Stimulated activated naive CD8-positive, alpha-beta T cell treated with anti-CD3 and anti-CD28 coated beads, Interleukin-15, Interleukin-2, amounts not matched to agents 100 ng/mL and 50 ng/mL, for 24 hours (primary cell): ENCODE results near the gene CXXC5.

Experiments
- H3K27ac Mint-ChIP-seq: one replicate; pipeline ENCODE4 v1.8.0; 2021; ENCODE audit warnings: mild to moderate bottlenecking, mixed read lengths
- H3K27me3 Mint-ChIP-seq: one replicate; pipeline ENCODE4 v1.8.0; 2021; ENCODE audit warnings: mixed read lengths
- H3K36me3 Mint-ChIP-seq: one replicate; pipeline ENCODE4 v1.8.0; 2021; ENCODE audit warnings: low read depth, mixed read lengths
- H3K4me1 Mint-ChIP-seq: one replicate; pipeline ENCODE4 v1.8.0; 2021; ENCODE audit warnings: low read depth, mixed read lengths
- H3K4me3 Mint-ChIP-seq: one replicate; pipeline ENCODE4 v1.8.0; 2021; ENCODE audit warnings: mild to moderate bottlenecking, mixed read lengths
- H3K9me3 Mint-ChIP-seq: one replicate; pipeline ENCODE4 v1.8.0; 2021; ENCODE audit warnings: mixed read lengths

CXXC5 gene

GRCh38 chr5:139664086-139664693 is 16.0 kb downstream of the CXXC5 start:
- no peak overlapping the region for H3K4me3 Mint-ChIP-seq
- H3K27ac Mint-ChIP-seq: no peak overlapping the region
- H3K36me3 Mint-ChIP-seq: no peaks in the 10 kb centered on the region
- H3K27me3 Mint-ChIP-seq: no peaks in the 10 kb centered on the region
- no peaks in the 10 kb centered on the region for H3K9me3 Mint-ChIP-seq
- peaks cover 56% of the 10 kb centered on the region for H3K4me1 Mint-ChIP-seq

DNA sequence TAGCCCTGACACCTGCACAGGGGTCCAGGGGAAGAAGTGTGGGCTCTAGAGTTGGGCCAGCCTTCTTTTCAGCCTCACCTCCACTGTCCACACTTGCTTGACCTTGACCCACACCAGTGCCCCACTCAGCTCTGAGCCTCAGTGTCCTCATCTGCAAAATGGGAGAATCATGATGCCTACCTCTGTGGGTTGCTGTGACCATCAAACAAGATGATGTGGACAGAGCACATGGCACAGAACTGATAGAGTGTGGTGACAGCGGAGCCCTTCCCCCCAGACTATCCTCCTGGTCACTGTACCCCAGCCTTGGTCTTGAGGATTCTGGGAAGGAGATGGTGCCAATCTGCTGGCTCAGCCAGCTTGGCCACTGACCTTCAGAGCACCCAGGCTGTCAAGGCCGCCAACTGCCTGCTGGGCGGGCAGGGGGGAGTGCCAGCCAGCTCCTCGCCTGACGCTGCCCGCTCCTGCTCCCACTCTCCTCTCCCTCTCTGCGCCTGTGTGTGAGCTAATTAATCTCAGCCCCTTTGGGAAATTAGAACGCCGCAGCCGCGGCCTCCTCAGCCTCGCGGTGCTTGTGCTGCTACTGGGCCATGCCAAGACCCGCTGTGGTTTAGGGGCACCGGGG is 16.7 kb downstream of the CXXC5 start:
- no peaks in the 10 kb centered on the region for H3K36me3 Mint-ChIP-seq
- no peak overlapping the region for H3K4me3 Mint-ChIP-seq
- no peak overlapping the region for H3K27ac Mint-ChIP-seq
- H3K4me1 Mint-ChIP-seq: peaks cover 62% of the 10 kb centered on the region
- no peaks in the 10 kb centered on the region for H3K9me3 Mint-ChIP-seq
- no peaks in the 10 kb centered on the region for H3K27me3 Mint-ChIP-seq

DNA sequence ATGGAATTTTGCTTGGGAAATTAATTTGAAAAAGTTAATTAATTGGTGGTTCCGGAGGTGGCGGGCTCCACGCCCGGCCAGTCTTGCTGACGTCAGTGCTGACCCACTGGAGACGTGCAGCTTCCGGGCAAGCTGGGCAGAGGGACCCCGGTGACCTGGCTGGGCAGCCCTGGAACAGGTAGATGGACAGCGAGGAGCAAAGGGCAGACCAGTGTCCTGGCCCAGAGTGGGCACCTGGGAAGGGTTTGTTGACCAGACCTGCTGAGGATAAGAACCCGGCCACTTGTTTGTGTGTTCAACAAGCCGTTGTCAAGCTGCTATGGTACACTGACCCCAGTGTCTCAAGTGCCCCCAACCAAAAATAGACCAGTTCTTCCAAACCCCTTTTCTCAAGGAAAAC is 17.5 kb downstream of the CXXC5 start:
- Mint-ChIP-seq H3K36me3 (no peaks in the 10 kb centered on the region), H3K4me1 (peaks cover 69% of the 10 kb centered on the region), H3K9me3 (no peaks in the 10 kb centered on the region), H3K4me3 (no peak overlapping the region), H3K27me3 (no peaks in the 10 kb centered on the region), H3K27ac (no peak overlapping the region)

DNA sequence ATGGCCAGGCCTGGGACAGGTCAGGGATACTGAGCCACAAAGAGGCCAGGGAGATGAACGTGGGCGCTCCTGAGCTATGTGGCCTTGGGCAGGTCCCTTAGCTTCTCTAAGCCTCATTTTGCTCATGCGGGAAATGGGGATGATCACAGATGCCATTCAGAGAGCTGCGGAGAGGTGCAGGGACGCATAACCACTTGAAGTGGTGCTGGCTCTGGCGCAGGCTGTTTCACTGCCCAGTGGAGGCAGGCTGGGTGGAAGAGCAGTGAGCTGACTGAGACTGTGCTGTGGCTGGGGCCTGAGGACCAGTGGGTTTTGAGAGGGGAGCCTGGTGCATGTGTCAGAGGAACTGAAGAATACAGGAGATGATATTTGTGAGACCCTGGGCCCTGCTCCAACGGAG is 18.4 kb downstream of the CXXC5 start:
- no peaks in the 10 kb centered on the region for H3K9me3 Mint-ChIP-seq
- peaks cover 71% of the 10 kb centered on the region for H3K4me1 Mint-ChIP-seq
- H3K36me3 Mint-ChIP-seq: no peaks in the 10 kb centered on the region

DNA sequence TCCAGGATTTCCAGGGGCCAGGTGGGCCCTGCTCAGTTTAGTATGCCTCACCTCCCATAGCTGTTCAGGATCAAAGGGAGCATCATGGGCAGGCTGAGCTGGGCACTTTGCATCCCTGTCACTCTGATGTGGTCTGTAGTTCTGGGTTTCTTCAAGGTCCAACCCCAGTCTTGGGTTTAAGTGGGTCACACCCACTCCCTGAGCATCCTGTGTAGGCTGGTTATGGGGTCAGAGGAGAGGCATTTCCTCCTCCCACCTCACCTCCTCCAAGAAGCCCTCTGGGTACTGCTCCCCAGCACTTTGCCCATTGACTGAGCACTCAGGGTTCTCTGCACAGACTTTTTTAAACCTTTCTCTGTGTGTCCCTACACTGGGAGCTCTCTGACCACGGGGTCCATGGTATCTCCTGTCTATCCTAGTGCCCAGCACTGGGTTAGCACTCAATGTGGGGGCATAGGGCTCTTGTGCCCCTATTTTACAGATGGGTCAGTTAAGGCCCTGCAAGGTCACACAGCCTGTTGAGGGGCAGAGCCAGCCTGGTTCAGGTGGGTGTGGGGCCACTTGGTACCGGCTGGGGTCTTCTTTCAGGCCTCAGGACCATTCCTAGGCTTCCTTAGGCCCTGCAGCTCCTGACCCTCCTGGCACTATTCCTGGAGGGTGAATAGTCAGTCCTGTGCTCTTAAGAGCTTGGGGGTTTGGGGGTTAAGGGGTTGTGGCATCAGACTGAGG is 19.0 kb downstream of the CXXC5 start:
- no peaks in the 10 kb centered on the region for H3K9me3 Mint-ChIP-seq
- H3K4me1 Mint-ChIP-seq: peaks cover 71% of the 10 kb centered on the region
- H3K27me3 Mint-ChIP-seq: no peaks in the 10 kb centered on the region
- no peak overlapping the region for H3K27ac Mint-ChIP-seq
- H3K4me3 Mint-ChIP-seq: peak overlapping the region; percentile 51
- H3K36me3 Mint-ChIP-seq: no peaks in the 10 kb centered on the region

More for the DNA sequence above, 18.4 kb downstream of the CXXC5 start:
- H3K4me3 Mint-ChIP-seq: no peak overlapping the region
- peak overlapping the region; percentile 48 for H3K27ac Mint-ChIP-seq
- H3K27me3 Mint-ChIP-seq: no peaks in the 10 kb centered on the region

- Mint-ChIP-seq H3K4me1 (peaks cover 73% of the 10 kb centered on the region), H3K9me3 (no peaks in the 10 kb centered on the region), H3K4me3 (peak overlapping the region; percentile 51), H3K36me3 (no peaks in the 10 kb centered on the region), H3K27me3 (no peaks in the 10 kb centered on the region), H3K27ac (no peak overlapping the region)
Measured at GRCh38 chr5:139667730-139668063, 19.5 kb downstream of the CXXC5 start.

- no peaks in the 10 kb centered on the region for H3K9me3 Mint-ChIP-seq
- H3K4me3 Mint-ChIP-seq: peak overlapping the region; percentile 77
- no peaks in the 10 kb centered on the region for H3K36me3 Mint-ChIP-seq
- no peaks in the 10 kb centered on the region for H3K27me3 Mint-ChIP-seq
- H3K4me1 Mint-ChIP-seq: peaks cover 68% of the 10 kb centered on the region
- H3K27ac Mint-ChIP-seq: peak overlapping the region; percentile 86
Measured at GRCh38 chr5:139668064-139668880, 20.1 kb downstream of the CXXC5 start.

GRCh38 chr5:139668924-139669661 is 20.9 kb downstream of the CXXC5 start:
- H3K36me3 Mint-ChIP-seq: no peaks in the 10 kb centered on the region
- peak overlapping the region; percentile 77 for H3K4me3 Mint-ChIP-seq
- peaks cover 62% of the 10 kb centered on the region for H3K4me1 Mint-ChIP-seq
- H3K9me3 Mint-ChIP-seq: no peaks in the 10 kb centered on the region
- H3K27ac Mint-ChIP-seq: peak overlapping the region; percentile 86
- H3K27me3 Mint-ChIP-seq: no peaks in the 10 kb centered on the region

DNA sequence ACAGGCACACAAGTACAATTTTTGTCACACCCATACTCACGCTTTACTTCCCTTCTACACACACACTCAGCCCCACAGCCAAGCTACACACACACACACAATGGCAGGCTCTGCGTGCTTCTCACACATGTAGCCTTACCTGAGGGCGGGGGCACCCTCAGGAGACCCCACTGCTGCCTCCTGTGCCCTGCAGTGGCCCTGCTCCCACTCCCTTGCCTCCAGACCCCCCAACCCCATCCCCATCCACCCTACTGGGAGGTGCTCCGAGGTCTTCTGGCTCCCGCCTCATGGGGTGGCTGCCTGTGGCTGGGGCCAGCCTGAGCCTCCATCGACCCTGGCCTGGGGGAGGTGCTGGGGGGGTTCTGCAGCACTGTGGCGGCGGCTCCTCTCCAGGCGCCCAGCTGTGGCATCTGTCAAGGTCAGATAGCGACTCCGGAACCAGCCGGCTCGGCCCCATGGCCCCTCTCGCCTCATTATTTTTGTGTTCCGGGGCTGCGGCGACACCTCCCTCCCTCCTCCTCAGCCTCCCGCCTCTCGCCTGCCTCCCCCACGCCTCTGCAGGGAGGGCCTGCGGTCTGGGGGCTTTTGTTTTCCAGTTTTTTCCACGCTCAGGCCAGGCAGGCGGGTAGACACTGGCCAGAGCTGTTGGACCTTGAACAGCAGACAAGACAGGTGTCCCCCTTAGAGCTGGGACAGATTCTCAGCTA is 21.7 kb downstream of the CXXC5 start:
- H3K4me3 Mint-ChIP-seq: peak overlapping the region; percentile 77
- peak overlapping the region; percentile 91 for H3K27ac Mint-ChIP-seq
- no peaks in the 10 kb centered on the region for H3K27me3 Mint-ChIP-seq
- H3K36me3 Mint-ChIP-seq: no peaks in the 10 kb centered on the region
- H3K9me3 Mint-ChIP-seq: no peaks in the 10 kb centered on the region
- peaks cover 55% of the 10 kb centered on the region for H3K4me1 Mint-ChIP-seq

DNA sequence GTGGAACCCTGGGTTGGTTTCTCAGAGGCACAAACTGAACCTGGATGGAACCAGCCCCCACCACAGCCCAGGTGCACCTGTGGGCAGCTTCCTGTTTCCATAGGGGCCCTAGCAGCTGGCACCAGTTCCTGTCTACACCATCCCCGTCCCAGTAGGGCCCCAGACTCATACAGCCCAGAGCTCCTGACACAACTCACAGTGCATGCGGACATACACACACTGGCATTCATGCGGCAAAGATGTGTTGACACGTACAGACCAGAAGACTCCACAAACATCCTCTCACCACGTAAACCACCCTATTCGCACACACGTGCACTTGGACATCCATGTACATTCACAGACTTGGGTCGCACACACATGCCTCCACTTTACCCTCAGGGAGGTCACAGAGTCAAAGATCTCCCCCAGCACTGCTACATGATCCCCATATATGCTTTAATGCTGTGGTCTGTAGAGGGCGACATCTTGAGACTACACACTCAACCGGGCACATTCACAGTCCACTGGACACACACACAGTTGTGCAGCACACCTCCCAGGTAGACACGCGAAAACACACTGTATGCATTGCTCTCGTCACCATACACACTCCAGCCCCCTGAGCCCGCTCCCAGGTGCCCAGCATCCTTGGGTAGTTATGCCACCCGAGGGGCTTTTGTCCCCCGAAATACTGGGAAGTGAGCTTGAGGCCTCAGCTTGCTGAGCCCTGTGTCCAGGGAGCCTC is 22.4 kb downstream of the CXXC5 start:
- H3K9me3 Mint-ChIP-seq: no peaks in the 10 kb centered on the region
- no peaks in the 10 kb centered on the region for H3K27me3 Mint-ChIP-seq
- peaks cover 54% of the 10 kb centered on the region for H3K4me1 Mint-ChIP-seq
- H3K27ac Mint-ChIP-seq: peak overlapping the region; percentile 91
- no peaks in the 10 kb centered on the region for H3K36me3 Mint-ChIP-seq
- H3K4me3 Mint-ChIP-seq: peak overlapping the region; percentile 77

GRCh38 chr5:139671096-139671841 is 23.1 kb downstream of the CXXC5 start:
- H3K27me3 Mint-ChIP-seq: no peaks in the 10 kb centered on the region
- H3K4me1 Mint-ChIP-seq: peaks cover 50% of the 10 kb centered on the region
- no peaks in the 10 kb centered on the region for H3K9me3 Mint-ChIP-seq
- H3K36me3 Mint-ChIP-seq: no peaks in the 10 kb centered on the region
- H3K4me3 Mint-ChIP-seq: peak overlapping the region; percentile 77
- no peak overlapping the region for H3K27ac Mint-ChIP-seq

DNA sequence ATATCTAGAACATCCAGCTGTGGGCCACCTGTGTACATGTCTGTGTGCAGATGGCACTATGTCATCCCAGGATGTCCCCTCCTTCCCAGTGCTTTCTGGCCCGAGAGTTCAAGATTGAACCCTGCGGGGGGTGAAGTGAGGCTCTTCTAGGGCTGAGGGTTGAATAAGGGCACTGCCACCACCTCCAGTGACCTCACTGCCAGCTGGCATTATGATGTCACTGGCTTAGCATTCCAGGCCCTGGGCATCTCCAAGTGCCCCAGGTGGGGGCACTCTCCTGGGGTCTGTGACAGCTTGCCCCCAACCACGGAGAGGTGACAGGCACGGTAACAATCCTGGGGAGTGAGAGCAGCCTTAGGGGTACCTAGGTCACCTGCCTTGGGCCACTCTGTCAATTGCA is 27.1 kb downstream of the CXXC5 start:
- Mint-ChIP-seq H3K4me1 (peaks cover 21% of the 10 kb centered on the region), H3K36me3 (peaks cover 3% of the 10 kb centered on the region), H3K27me3 (no peaks in the 10 kb centered on the region), H3K27ac (no peak overlapping the region), H3K9me3 (no peaks in the 10 kb centered on the region), H3K4me3 (no peak overlapping the region)

GRCh38 chr5:139675825-139676224 is 27.7 kb downstream of the CXXC5 start:
- no peaks in the 10 kb centered on the region for H3K27me3 Mint-ChIP-seq
- H3K27ac Mint-ChIP-seq: no peak overlapping the region
- H3K9me3 Mint-ChIP-seq: no peaks in the 10 kb centered on the region
- H3K36me3 Mint-ChIP-seq: peaks cover 5% of the 10 kb centered on the region
- H3K4me3 Mint-ChIP-seq: no peak overlapping the region
- H3K4me1 Mint-ChIP-seq: peaks cover 15% of the 10 kb centered on the region
